ENCODE data around the gene ABCG5.

ABCG5 gene

DNA sequence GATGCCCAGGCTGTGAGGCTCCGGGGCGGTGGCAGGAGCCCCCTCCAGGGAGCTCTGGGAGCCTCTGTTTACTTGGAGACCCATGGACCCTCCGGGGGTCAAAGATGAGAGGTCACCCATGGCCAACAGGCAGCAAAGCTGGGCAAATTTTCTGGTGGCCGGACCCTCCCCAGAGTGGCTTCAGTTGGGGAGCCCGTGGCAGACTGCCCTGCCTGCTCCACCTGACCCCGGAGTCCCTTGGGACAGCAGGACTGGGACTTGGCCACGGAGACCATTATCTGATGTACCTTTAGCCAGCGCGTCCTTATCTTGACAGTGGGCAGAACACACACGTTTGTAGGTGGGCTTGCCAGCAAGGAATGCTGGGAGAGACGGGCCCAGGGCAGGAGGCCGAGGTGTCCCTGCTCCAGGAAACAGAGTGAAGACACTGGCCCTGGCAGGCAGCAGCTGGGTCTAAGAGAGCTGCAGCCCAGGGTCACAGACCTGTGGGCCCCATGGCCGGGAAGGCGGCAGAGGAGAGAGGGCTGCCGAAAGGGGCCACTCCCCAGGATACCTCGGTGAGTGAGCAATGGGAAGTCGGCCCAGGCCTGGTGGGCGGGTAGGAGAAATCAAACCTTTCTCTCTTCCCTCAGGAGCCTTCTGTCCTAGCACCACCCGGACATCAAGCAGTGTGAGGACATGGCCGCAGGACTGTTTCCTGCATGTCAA, at the start of gene ABCG5, which contains the start of gene ABCG8:
ABCG5 (minus strand) TSS at position 280 of the 708 bp plus-strand sequence; CDS start at position 120, 160 bp downstream.
ABCG8 (plus strand) TSS at position 412 of the 708 bp plus-strand sequence; CDS start at position 495, 83 bp downstream.
- no peak for DNase-seq

DNA sequence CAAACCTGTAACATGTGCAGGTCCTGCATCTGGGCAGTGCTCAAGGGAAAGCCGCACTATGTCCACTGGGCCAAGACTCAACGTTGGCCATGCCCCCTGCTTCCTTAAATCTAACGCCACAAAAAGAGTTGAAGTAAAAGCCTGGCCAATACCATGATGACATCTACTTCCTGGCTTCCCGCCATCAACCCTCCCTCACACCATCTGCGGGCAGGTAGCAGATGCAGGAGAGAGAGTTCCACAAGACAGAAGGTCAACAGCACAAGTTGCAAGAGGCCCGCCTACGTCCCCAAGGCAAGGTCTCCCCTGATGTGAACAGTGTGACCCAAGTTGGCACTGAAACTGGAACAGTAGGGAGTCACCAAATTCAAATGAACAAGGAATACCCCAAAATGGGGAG, 48.5 kb upstream of the ABCG5 start:
- no peak for DNase-seq

DNA sequence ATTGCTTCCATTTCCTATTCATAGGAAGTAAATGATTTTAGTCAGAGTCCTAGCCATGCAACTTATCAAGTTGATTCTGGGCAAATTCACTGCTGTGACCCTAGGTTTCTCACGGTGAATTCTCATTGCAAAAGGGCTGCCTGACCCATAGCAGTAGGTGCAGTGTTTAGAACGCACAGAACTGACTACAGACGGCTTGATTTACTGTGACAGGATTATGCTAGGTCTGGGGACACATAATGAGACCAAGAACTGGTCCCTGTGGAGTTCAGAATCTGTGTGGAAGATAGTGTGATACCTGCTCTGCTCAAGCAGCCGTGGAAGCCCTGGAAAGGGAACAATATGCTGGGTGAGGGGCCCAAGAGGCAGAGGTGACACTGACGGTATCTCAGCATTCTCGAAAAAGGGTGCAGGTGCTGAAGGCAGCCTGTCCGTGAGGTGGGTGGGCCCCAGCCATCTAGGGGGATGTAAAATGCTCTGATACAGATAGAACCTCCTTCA, 46.5 kb upstream of the ABCG5 start:
- no peak for DNase-seq

DNA sequence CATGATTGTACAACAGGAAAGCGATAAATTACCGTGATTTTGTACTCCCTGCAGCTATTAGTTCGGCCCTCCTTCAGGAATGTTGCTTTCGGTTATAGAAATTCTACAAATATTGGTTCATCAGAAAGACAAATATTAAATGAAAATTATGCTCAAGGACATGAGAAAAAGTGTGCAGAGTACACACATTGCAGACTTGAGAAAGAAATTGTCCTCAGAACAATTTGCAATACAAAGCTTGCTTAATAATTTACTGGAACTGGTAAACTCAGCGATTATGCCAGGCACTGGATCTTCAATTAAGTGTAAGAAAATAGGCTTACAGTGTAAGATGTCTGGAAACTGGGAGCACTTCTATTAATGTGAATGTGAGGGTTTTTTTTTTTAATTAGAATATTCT, 46.0 kb upstream of the ABCG5 start:
- no peak for DNase-seq

DNA sequence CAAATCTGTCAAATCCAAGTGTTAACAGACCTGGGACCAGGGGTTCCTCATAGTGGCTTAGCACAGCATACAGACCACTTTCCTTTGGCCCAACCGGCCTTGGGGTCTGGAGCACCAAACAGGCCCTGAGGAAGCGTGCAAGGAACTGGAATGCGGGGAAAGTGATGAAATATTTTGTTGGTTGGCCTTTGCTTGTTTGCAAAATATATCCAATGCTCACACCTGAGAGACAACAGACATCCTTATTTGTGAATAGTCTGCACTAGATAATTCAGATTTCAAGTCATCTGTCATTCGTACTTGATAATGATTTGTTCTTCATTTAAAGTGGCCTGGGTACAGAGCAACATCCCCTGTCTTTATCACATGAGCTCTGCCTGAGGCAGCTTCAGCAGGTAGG, 43.7 kb upstream of the ABCG5 start:
- DNase-seq = no peak

DNA sequence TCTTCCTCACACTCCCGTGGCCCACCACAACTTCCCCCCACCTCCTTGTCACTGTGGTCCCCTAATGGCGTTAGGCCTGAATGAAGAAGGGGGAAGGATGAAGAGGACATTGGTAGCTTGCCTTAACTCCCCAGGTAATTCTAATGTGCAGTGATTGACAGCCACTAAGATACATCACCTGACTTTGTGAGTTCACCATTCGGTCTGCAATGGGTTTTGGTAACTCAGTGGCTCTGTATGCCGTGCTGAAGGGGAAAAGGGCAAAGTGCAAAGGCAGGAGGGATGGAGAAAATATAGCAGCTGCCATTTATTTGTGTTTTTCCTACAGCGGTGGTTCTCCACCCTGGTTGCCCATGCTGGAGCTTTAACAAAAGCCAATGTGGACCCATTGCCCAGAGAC, 42.3 kb upstream of the ABCG5 start:
- no peak for DNase-seq

DNA sequence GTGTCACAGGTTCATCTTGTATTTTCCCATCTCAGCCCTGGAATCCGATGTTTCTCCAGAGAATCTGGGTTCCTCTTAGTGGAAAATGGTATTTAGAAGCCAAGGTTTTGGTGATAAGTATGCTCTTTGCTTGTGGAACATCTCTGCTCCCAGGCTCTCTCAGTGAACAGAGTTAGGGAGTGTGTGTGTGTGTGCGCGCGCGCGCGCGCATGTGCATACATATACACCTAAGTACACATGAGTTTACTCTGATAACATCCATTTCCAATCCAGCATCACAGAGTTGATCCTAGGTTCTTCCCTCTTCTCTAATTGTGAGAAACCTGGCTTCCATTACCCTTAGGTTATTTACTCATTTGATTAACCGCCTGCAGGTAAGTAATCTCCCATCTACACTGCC, 41.8 kb upstream of the ABCG5 start:
- no peak for DNase-seq

DNA sequence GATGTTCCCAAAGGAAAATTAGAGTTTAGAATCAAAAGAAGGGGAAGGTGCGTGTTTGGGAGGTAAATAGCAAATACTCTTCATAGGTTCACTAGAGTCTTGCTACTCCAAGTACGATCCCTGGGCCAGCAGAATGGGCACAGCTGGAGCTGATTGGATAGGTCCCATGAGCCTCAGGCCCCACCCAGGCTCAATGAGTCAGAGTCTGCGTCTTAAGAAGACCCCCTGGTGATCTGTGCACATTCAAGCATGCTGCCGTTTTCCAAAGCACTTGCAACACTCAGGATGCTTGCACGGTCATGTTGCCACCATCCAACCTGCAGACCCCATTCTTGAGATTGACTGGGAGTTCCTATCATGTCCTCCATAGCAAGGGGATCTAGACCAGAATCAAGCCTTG, 40.6 kb upstream of the ABCG5 start:
- no peak for DNase-seq

DNA sequence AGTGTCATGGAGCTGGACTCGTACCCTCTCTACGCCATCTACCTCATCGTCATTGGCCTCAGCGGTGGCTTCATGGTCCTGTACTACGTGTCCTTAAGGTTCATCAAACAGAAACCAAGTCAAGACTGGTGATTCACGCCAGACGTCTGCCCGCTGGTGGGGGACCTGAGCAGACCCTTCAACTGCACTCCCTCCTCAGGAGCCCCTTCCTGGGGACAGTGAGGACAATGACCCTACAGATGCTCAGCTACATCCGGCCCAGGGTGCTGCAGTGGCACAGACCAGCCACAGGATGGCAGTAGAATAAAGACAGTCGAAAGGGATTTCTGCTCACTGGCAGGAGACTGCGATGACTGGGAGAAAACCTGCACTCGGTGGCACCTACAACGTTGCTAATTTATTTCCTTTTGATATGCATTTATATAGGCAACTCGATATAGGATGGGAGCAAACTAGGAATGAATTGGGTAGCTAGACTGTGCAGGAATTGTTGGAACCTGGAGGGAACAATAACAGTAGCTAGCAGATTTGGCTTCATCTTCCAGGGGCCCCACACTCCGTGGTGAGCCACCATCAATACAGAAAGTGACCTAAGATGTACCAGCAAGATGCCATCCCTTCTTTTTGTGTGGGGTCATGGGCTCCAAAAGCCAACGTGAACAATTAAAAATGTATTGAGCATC, 39.3 kb upstream of the ABCG5 start:
- DNase-seq = peak; percentile 55

DNA sequence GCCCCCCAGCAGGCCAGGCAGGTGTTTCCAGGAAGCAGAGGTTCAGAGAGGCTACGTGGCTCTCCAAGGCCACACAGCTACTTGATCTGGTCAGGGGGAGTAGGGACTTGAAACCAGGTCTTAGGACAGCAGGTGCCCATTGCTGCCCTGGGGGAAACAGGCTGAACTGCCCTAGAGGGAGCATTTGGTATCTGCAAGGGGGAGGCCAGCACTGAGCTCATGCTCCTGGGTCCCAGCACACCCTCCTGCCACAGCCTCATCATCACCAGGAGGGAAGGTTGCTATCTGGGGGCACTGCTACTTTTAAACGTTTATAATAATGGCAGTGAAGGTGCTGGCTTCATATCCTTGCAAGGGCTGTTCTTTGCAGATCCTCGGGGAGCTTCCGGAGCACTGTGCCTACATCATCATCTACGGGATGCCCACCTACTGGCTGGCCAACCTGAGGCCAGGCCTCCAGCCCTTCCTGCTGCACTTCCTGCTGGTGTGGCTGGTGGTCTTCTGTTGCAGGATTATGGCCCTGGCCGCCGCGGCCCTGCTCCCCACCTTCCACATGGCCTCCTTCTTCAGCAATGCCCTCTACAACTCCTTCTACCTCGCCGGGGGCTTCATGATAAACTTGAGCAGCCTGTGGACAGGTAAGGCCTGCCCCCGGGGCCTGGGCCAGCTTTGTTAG, 36.3 kb upstream of the ABCG5 start:
- no peak for DNase-seq

DNA sequence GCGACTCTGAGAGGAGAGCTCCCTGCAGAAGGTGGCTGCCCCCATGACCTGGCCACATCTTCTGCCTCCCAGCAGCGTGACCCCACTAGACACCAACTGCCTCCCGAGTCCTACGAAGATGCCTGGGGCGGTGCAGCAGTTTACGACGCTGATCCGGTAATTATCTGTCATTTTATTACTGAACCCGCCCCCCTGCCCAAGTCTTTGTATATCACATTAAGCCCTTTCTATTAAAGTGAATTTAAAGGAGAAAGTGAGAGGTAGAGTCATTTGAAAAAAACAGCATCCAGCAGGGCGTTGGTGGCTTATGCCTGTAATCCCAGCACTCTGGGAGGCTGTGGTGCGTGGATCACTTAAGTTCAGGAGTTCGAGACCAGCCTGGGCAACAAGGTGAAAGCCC, 33.5 kb upstream of the ABCG5 start:
- DNase-seq = no peak

DNA sequence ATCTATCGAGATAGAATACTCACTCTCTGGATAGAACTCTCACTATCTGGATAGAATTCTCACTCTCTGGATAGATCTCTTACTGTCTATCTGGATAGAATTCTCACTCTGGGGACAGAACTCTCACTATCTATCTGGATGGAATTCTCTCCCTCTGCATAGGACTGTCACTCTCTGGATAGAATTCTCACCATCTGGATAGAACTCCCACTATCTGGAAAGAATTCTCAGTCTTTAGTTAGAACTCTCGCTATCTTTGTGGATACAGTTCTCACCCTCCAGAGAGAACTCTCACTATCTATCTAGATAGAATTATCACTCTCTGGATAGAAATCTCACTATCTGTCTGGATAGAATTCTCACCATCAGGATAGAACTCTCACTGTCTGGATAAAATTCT, 16.7 kb upstream of the ABCG5 start:
- DNase-seq = no peak

DNA sequence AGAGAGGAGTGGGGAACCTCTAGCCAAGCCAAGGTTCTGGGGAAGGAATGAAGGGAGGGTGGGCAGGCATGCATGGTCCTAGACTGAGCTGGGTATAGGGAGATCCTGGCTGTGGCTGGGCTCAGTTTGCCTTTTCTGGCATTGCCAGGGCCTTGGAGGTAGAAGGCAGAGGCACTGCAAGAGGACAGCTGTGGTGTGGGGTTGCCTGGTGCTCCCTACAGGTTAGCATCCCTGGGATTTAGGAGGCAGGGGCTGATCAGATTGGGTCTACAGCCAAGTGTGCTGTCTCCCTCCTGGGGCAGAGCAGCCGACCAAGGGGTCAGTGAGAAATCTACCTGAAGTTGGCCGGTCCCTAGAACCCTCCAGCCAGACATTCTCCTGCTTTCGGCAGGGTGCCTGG, 16.0 kb upstream of the ABCG5 start:
- no peak for DNase-seq

DNA sequence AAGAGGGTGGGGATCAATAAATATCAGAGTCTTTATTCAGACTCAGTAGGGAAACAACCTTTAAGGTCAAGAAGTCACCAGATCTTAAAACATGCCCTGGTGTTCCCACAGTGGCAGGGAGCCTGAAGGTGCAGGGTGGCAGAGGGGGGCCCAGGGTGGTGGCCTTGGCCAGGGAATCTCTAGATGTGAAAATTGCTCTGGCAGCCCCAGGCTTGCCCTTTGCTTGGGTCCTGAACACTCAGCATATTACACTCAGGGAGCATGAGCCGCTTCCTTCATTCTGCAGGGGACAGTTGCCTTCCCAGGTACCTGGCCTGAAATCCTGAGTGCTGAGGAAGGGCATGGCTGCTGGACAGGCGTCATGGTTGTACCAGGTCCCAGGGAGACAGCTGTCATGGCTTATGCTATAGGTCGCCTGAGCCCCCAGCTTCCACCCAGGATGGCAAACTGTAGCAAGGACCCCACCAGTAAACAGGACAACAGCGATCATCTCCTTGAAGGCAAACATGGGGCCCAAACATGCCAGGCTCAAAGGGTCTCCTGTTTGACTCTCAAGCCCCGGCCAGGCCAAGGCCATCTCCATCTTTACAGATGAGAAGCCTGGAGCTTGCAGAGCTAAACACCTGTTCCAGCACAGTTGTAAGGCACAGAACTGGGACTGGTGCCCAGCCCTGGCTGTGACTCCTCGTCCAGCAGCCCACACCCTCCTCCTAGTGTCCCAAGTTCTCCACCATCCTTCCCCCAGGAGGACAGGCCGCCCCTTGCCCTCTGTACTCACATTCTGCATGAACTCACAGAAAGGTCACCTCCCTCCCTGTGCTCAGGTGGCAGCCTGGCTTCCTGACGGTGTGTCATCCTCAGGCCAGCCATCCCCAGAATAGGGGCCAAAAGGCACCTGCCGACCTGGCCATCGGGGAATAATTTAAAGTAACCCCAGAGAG, 14.8 kb upstream of the ABCG5 start:
- DNase-seq = no peak

DNA sequence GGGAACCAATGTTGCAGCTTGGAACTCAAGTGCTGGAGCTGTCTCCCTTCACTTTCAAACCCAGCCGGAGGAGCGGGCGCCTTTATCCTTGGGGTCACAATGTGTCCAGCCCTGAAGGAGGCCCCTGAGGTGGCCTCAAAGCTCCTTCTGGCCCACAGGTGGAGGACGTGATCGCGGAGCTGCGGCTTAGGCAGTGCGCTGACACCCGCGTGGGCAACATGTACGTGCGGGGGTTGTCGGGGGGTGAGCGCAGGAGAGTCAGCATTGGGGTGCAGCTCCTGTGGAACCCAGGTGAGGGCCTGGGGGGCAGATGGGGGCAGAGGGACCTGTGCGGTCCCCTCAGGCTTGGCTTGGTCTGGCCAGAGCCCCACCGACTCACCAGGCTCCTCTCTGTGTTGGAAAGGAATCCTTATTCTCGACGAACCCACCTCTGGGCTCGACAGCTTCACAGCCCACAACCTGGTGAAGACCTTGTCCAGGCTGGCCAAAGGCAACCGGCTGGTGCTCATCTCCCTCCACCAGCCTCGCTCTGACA, 13.6 kb upstream of the ABCG5 start:
- DNase-seq = no peak

DNA sequence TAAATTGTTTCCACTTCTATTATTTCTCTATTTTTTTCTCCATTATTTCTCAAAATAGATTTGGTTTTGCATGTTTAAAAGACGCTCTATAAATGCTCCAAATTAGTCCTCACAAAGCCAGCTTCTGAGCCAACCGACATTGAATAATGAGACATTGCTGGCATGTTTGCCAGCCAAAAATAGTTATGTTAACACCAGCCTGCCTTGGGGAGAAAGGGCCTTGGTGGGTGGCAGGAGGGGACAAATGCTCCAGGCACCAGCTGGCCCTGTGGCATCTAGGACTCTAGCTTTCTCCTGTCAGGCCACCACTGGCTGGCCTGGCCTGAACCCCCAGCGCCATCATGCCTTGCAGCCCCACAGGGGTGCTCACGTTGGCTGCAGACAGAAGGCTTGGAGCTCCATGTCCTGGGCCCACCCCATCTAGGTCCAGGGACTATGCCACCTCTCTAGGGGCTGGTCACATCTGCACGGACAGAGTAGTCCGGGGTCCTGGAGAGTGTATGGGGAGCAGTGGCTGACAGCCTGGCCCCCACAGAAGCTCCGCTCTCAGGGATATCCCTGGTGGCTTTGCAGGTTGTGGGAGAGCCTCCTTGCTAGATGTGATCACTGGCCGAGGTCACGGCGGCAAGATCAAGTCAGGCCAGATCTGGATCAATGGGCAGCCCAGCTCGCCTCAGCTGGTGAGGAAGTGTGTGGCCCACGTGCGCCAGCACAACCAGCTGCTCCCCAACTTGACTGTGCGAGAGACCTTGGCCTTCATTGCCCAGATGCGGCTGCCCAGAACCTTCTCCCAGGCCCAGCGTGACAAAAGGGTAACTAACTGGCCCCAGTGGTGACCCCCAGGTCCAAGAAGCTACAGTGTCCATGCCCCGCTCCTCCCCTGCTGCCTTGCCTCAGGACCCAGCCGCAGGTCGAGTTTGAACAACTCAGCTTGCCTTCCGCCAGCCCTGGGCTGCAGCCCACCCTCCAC, 12.7 kb upstream of the ABCG5 start:
- no peak for DNase-seq

DNA sequence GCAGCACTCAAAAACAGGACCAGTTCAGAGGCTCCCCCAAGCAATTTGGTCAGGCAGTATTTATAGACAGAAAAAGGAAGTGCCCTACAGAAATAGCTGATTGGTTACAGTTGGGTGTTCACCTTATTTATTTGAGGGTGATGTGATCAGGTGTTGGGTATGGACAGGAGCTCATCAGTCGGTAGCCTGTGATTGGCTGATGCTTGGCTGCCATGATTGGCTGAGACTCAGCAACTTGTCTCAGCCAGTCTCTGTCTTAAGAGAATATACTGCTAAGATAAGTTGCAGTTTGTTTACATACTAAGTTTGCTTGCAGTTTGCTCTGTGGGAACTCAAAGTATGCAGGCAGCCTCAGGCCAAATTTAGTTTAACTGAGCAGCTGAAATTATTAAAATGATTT, 9.6 kb upstream of the ABCG5 start:
- no peak for DNase-seq

DNA sequence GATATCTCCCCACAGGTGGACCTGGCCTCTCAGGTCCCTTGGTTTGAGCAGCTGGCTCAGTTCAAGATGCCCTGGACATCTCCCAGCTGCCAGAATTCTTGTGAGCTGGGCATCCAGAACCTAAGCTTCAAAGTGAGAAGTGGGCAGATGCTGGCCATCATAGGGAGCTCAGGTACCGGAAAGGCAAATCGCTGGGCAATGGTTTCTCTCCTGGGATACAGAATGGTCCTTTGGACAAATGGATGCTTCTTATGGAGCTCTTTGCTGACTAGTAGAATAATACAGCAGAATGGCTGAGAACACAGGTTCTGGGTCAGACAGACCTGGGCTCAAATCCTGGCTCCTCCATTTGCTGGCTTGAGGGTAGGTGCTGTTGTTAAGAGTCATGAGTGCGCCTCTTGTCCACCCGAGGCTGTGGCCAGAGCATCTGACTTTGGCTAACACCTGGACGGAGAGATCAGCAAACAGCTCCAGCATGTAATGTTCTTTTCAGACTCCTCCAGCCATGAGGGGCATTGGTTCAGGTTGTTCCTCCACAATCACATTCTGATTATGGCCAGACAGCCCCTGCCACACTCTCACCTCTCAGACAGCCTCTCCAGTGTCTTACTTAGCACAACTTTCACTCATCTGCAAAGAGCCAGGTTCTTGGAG, 7.6 kb upstream of the ABCG5 start:
- no peak for DNase-seq

DNA sequence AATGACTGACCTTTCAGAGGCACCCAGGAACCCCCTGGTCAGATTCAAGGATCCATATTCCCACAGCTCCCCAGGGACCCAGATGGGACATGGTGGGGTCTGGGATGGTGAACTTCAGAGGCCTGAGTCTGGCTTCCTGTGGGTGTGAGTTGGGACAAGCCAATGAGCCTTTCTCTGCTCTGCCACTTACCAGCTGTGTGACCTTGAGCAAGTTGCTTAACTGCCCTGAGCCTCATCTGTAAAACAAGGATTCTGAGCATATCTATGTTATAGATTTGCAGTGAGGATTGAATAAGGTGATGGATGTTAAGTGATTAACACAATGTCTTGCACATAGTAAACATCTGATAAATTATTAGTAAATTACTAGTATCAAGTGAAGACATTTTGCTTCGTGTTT, 6.5 kb upstream of the ABCG5 start:
- DNase-seq = no peak

DNA sequence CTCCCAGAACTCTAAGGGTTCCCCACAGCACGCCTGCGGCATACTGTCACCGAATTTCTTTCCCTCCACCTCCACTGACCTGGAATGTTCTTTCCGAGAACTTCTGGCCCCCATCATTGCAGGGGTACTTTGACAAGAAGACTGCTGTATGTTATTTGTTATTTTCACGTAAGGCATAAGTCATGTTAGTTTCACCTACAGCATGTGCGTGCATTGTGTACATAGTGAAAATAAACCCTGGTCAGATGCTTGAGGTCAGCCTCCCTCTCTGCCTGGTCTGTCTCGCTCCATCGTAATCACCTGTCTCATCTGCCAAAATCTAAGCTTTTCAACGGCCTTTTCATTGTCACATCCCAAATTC, 4.2 kb upstream of the ABCG5 start:
- no peak for DNase-seq
